Measurements from ENCODE around the gene C1QA.

Gene C1QA

DNA sequence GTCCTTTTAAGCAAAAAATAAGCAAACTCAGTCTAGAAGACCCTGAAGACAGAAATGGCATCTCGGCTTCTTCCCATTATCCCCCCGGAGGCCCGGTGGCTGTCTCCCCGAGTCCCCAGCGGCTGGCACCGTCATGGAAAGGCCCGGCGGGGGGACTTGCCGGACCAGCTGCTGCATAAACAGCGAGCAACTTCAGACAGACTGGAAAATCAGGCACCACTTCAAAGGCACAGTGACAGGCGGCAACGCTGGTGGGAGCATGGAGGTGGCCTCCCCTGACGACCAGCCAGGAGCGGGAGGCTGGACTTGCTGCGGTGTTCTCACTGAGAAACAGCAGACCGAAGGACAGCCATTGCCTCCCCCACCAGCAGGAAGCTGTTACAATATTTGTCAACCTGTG is 18.4 kb upstream of the C1QA start:
- H3K9me3 Mint-ChIP-seq: no peaks in the 10 kb centered on the region
- DNase-seq (no peak), ATAC-seq (replicated peaks) (no peak)
- no peak overlapping the region for H3K4me3 Mint-ChIP-seq
- peaks cover 56 to 93% of the 10 kb centered on the region in 2 donors for H3K27me3 Mint-ChIP-seq
- peaks cover 0 to 6% of the 10 kb centered on the region in 2 donors for H3K4me1 Mint-ChIP-seq (ENCODE audit: low read depth in 2 of 2)
- H3K36me3 Mint-ChIP-seq (ENCODE audit: insufficient read depth): no peaks in the 10 kb centered on the region
- no peak overlapping the region for H3K27ac Mint-ChIP-seq

DNA sequence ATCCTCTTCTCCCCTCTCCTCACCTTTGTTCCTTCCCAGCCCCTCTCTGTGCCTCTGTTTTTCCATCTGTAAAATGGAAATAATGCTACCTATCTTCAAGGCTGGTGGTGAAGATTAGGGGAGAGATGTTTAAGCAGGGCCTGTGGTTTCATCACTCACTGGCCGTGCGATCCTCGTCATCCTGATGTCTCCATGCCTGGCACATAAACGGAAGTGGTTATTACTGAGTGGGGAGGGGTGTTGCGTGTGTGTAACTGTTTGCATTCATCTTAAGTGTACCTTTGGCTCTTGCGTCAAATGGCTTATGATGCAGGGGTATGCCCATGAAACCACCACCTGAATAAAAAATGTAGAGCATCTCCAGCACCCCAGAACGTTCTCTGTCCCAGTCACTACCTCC is 17.2 kb upstream of the C1QA start:
- Mint-ChIP-seq H3K36me3 (ENCODE audit: insufficient read depth) (no peaks in the 10 kb centered on the region), H3K9me3 (no peaks in the 10 kb centered on the region), H3K27ac (no peak overlapping the region), H3K4me3 (no peak overlapping the region), H3K4me1 (ENCODE audit: low read depth in 2 of 2) (peaks cover 0 to 6% of the 10 kb centered on the region in 2 donors), H3K27me3 (peaks cover 66 to 93% of the 10 kb centered on the region in 2 donors)
- DNase-seq (no peak), ATAC-seq (replicated peaks) (peak; percentile 40)

DNA sequence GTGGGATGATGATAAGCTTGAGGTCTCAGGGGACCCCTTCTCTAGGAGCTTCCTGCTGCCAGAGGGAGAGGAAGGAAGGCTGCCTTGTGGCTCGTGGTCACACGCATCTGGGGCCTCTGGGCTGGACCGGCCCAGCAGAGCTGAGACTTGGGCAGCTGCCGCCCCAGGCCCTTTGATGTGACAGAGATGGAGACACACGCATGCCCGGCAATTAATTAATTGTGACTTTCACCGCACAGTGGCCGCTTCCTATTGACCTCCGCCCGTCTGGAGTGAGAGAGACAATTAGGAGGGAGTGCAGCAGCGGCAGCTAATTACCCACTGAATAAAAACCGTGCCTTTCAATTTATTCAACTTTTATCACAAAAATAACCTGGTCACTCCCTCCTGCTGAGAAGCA is 16.6 kb upstream of the C1QA start:
- Mint-ChIP-seq H3K4me3 (no peak overlapping the region), H3K27ac (no peak overlapping the region), H3K4me1 (ENCODE audit: low read depth in 2 of 2) (peaks cover 0 to 6% of the 10 kb centered on the region in 2 donors), H3K36me3 (ENCODE audit: insufficient read depth) (no peaks in the 10 kb centered on the region), H3K27me3 (peaks cover 66 to 93% of the 10 kb centered on the region in 2 donors), H3K9me3 (no peaks in the 10 kb centered on the region)
- ATAC-seq (replicated peaks) (no peak), DNase-seq (no peak)

DNA sequence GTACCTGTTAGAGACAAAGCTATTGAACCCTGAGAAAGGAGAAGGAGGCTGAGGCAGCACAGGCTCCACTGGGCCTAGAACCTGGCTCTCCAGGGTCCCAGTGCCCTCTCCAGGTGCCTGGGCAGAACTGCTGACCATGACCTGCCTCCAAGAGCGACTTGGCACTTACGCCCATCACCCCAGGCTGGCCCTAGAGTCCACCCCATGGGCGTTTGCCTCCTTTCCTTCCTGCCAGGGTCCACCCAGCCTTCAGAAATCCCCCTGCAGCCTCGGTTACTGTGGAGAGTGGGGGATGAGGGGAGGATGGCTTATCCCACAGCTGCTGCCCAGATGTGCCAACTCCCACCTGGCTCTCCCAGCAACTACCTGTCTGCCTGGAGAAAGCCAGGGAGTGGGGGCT is 14.7 kb upstream of the C1QA start:
- H3K27me3 Mint-ChIP-seq: peaks cover 53 to 93% of the 10 kb centered on the region in 2 donors
- ATAC-seq (replicated peaks): no peak
- H3K4me3 Mint-ChIP-seq: no peak overlapping the region

DNA sequence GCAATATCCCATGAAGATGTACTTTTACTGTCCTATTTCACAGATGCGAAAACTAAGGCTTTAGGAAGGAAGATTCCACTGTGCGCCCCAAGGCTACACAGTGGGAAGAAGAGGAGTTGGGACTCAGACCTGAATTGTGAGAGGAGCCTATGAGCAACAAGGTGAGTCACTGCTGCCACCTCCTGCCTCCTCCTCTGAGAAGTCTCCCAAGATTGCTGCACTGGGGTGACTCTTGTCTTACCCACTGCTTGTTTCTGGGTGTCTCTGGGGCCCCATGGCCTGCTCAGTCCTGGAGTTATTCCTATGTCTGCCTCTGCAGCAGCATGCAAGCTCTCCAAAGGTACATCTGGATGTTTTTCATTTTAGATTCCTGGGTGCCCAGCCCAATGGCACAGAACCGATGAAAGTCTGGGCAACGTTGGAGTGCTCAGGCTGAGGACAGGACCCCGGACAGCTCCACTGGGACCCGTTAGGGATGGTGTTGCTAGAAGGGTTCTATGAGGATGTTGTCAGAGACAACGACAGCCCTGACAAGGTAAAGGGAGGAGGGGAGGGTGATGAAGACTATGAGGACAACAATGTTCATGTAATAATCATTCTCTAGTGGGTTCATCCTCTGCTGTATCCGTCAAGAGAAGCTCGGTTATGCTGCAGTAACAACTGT is 11.0 kb upstream of the C1QA start:
- no peak for DNase-seq
- H3K4me3 Mint-ChIP-seq: no peak overlapping the region
- H3K27ac Mint-ChIP-seq: no peak overlapping the region
- peaks cover 3% of the 10 kb centered on the region for H3K36me3 Mint-ChIP-seq (ENCODE audit: insufficient read depth)
- peaks cover 58 to 96% of the 10 kb centered on the region in 2 donors for H3K27me3 Mint-ChIP-seq
- H3K4me1 Mint-ChIP-seq (ENCODE audit: low read depth in 2 of 2): peaks cover 0 to 2% of the 10 kb centered on the region in 2 donors
- no peak for ATAC-seq (replicated peaks)
- H3K9me3 Mint-ChIP-seq: no peaks in the 10 kb centered on the region

More for the DNA sequence above, 14.7 kb upstream of the C1QA start:
- Mint-ChIP-seq H3K36me3 (ENCODE audit: insufficient read depth) (no peaks in the 10 kb centered on the region), H3K4me1 (ENCODE audit: low read depth in 2 of 2) (peaks cover 0 to 6% of the 10 kb centered on the region in 2 donors), H3K9me3 (no peaks in the 10 kb centered on the region), H3K27ac (no peak overlapping the region)
- no peak for DNase-seq

DNA sequence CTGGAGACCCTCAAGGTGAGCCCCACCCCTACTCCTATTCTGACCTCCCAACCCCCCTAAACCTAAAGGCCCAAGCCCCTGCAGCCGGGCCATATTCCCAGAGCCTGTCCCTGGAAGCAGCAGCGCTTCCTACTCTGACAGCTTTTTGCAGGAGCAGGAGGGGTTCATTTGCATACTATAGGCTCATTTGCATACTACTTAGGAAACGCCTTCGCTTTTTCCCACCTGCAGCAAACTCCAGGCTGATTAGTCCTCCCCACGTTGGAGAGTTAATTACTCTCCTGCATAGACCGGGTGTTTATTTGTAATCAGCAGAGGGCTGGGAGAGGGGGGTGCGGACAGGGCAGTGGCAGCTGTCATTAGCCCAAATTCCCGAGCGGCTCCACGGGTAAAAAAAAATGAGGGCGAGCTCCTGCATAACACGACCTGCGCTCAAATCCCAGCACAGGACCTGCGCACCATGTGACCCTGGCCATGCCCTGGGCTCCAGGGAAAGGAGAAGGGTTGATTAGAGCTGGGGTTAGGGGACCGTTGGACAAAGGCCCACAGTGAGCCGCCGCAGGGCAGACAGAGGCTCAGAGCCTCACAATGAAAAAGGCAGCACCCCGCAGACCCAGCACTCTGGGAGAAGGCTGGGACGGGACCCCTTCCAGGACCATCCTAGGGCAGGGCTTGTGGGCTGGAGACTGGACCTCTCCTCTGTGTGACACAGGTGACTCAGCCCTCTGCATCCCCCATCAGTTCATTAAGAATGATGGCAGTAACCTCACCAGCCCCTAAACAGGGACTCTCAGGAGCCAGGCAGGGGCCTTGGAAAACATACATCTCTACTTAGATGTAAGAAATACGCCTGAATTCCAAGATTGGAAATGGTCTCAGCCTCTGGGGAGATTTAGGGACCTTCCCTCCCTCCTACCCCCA is 9.9 kb upstream of the C1QA start:
- DNase-seq (no peak), ATAC-seq (replicated peaks) (no peak)
- Mint-ChIP-seq H3K27me3 (peaks cover 67 to 100% of the 10 kb centered on the region in 2 donors), H3K36me3 (ENCODE audit: insufficient read depth) (peaks cover 3% of the 10 kb centered on the region), H3K4me1 (ENCODE audit: low read depth in 2 of 2) (peaks cover 0 to 2% of the 10 kb centered on the region in 2 donors), H3K27ac (no peak overlapping the region), H3K4me3 (no peak overlapping the region), H3K9me3 (no peaks in the 10 kb centered on the region)

DNA sequence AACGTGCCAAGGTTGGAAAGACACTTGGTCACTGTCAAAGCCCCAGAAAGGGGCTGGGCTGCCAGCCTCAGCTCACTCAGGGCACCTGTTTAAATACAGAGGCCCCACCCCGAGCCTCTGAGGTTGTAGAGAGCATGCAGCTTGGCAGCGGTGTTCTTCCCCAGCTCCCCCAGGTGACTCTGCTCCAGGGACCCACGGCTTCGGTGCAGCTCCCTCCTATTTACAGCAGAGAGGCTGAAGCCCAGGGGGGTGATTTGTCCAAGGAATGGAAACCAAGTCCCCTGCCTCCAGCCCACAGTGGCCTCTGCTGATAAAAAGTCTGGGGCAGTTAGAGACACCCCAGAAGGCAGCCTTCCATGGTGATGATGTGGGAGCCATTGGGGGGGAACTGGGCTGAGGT is 9.1 kb upstream of the C1QA start:
- ATAC-seq (replicated peaks): no peak
- H3K27me3 Mint-ChIP-seq: peaks cover 70 to 100% of the 10 kb centered on the region in 2 donors

DNA sequence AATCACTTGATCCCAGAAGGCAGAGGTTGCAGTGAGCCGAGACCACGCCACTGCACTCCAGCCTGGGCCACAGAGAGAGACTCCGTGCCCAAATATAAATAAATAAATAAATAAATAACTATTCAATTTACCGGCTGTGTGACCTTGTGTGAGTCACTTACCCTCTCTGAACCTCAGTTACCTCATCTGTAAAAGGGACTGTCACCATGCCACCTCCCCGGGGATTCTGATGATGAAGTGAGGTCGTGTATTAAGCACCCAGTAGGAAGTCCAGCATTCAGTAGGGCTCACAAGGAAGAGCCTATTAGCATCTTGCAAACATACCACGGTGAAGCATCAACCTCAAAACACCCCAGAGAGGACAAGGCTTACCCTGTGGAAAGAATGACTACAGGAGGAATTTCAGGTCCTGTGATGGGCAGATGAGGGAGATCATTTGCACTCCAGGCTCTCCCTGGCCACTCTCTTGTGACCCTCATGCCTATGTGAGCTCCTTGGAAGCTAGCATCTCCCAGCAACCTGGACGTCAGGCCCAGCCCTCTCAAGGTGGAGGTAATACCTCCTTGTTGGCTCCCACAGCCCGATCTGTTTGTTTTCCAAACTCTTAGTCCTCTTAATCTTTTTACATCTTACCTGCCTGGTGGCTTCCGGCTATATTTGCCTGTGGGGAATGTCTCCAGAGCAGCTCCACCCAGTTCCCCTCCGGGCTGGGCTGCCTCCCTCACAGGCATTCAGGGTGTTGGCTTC is 7.6 kb upstream of the C1QA start:
- Mint-ChIP-seq H3K27ac (no peak overlapping the region), H3K4me1 (ENCODE audit: low read depth in 2 of 2) (peaks cover 4 to 5% of the 10 kb centered on the region in 2 donors), H3K4me3 (no peak overlapping the region), H3K9me3 (no peaks in the 10 kb centered on the region), H3K27me3 (peaks cover 61 to 100% of the 10 kb centered on the region in 2 donors), H3K36me3 (ENCODE audit: insufficient read depth) (peaks cover 3% of the 10 kb centered on the region)
- no peak for DNase-seq
- no peak for ATAC-seq (replicated peaks)

More for the DNA sequence above, 9.1 kb upstream of the C1QA start:
- H3K27ac Mint-ChIP-seq: no peak overlapping the region
- no peaks in the 10 kb centered on the region for H3K9me3 Mint-ChIP-seq
- H3K36me3 Mint-ChIP-seq (ENCODE audit: insufficient read depth): peaks cover 3% of the 10 kb centered on the region
- DNase-seq: no peak
- peaks cover 0 to 2% of the 10 kb centered on the region in 2 donors for H3K4me1 Mint-ChIP-seq (ENCODE audit: low read depth in 2 of 2)
- no peak overlapping the region for H3K4me3 Mint-ChIP-seq

DNA sequence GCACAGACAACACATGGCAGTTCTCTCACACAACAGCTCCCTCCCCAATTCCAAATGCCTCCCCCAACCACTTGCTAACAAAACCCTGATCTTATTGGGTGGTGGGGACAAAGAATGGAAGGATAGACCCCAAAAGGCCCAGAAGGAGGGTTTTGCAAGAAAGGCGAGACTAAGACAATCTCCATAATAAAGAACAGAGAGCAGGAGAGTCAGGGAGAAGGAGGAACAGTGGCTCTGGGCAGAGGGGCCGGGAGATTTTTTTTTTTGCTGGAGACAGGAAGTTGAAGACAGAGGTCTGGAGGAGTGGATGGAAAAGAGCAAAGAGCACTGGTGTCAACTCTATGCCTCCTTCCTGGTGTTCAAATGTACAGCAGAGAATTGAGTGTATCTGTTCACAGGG is 6.5 kb upstream of the C1QA start:
- Mint-ChIP-seq H3K4me3 (no peak overlapping the region), H3K4me1 (ENCODE audit: low read depth in 2 of 2) (peaks cover 5 to 7% of the 10 kb centered on the region in 2 donors), H3K9me3 (no peaks in the 10 kb centered on the region), H3K27ac (no peak overlapping the region), H3K27me3 (peaks cover 53 to 93% of the 10 kb centered on the region in 2 donors), H3K36me3 (ENCODE audit: insufficient read depth) (peaks cover 3% of the 10 kb centered on the region)
- ATAC-seq (replicated peaks) (no peak), DNase-seq (no peak)

DNA sequence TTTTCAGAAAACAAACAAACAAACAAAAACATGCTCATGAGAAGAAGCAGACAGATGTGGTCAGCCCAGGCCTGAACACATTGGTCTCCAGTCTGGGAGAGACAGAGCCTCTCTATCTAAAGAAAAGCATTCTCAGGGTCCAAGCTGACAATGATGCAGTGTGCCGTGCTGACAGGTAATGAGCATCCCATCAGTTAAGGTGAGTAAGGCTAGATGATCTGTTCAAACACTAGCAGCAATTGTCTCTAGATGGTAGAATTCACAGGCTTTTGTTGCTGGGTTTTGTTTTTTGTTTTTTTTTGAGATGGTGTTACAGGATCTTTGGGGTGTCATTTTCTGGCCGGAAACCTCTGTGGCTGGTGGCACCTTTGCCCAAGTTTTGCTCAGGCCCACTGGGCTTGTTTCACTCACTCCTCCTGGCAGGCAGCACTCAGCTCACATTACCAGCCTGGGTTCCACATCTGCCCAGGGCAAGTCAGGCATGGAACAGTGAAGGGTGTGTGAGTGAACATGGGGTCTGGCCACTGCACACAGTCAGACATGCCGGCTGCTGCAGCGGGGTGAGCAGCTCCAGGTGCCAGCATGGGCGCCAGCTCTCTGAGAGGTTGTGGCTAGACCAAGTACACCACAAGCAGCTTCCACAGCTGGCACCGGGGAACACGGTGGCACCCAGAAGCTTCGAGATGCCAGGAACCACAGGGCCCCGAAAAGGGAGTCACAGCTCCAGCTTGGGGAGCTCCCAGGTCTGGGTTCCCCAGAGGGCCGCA is 2.5 kb upstream of the C1QA start:
- Mint-ChIP-seq H3K27ac (no peak overlapping the region), H3K9me3 (no peaks in the 10 kb centered on the region), H3K4me1 (ENCODE audit: low read depth in 2 of 2) (peaks cover 4 to 7% of the 10 kb centered on the region in 2 donors), H3K27me3 (peaks cover 42 to 76% of the 10 kb centered on the region in 2 donors), H3K36me3 (ENCODE audit: insufficient read depth) (peaks cover 3% of the 10 kb centered on the region), H3K4me3 (peak overlapping the region; percentile 2 to 43)
- no peak for DNase-seq
- peak; percentile 51 for ATAC-seq (replicated peaks)

DNA sequence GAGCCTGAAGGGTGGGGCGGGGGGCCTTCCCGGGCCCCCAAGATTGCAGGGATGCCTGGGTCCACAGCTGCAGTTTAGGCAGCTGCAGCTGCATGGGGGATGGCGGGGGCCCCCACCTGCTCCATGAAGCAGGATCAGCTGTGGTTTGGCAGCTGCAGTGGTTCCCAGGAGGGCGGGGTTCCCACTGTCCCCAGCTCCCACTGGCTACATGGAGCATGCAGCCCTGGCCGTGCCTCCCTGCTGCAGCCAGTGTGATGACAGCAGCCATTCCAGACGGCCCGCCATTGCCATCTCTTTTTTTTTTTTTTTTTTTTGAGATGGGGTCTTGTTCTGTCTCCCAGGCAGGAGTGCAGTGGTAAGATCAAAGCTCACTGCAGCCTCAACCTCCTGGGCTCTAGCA is 992 bp upstream of the C1QA start:
- Mint-ChIP-seq H3K4me1 (ENCODE audit: low read depth in 2 of 2) (peaks cover 4 to 7% of the 10 kb centered on the region in 2 donors), H3K4me3 (no peak overlapping the region), H3K27me3 (peaks cover 27 to 71% of the 10 kb centered on the region in 2 donors), H3K36me3 (ENCODE audit: insufficient read depth) (no peaks in the 10 kb centered on the region), H3K9me3 (no peaks in the 10 kb centered on the region), H3K27ac (no peak overlapping the region)
- ATAC-seq (replicated peaks) (no peak), DNase-seq (no peak)

DNA sequence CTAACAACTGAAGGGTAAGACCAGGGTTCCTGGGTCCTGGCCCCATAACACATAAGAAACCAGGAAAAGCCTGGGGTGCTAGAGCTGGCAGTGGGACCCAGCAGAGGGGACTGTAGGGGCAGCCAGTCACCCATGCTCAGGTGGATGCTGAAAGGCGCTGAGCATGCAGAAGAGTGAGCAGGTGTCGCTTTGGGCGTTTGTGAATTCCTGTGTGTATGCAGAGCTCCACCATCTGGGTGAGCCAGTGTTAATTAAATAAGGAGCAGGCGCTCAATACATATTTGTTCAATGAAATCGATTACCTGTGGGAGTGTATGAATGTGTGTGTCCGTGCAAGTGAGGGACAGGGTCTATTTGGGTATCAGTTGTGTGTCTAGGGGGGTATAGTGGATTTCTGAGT is 499 bp downstream of the C1QA start:
- Mint-ChIP-seq H3K27ac (no peak overlapping the region), H3K27me3 (peaks cover 23 to 65% of the 10 kb centered on the region in 2 donors), H3K36me3 (ENCODE audit: insufficient read depth) (no peaks in the 10 kb centered on the region), H3K9me3 (no peaks in the 10 kb centered on the region), H3K4me1 (ENCODE audit: low read depth in 2 of 2) (peaks cover 4 to 7% of the 10 kb centered on the region in 2 donors), H3K4me3 (no peak overlapping the region)
- no peak for ATAC-seq (replicated peaks)
- no peak for DNase-seq
